GM19324 (cell line): ENCODE results near the gene CCDC88C.
A peak's percentile ranks its signal among the peaks of the same experiment; 100 is the strongest.

Experiments
- ATAC-seq: cut with Tn5 transposase; IDR thresholded peaks from one replicate; pipeline ENCODE4 v1.9.1; 2021; ENCODE audit warnings: mild to moderate bottlenecking, moderate library complexity; ENCODE audit not compliant: unreplicated experiment, low FRiP score

Gene CCDC88C

GRCh38 chr14:91332171-91332985 is 85.2 kb downstream of the CCDC88C start:
- no peak for ATAC-seq

GRCh38 chr14:91331721-91332120 is 85.9 kb downstream of the CCDC88C start:
- no peak for ATAC-seq

GRCh38 chr14:91330856-91331255 is 86.8 kb downstream of the CCDC88C start:
- no peak for ATAC-seq

GRCh38 chr14:91330096-91330696 is 87.4 kb downstream of the CCDC88C start:
- no peak for ATAC-seq

GRCh38 chr14:91329486-91330014 is 88.1 kb downstream of the CCDC88C start:
- ATAC-seq = no peak

GRCh38 chr14:91328313-91329050 is 89.1 kb downstream of the CCDC88C start:
- no peak for ATAC-seq

- ATAC-seq = no peak
These were observed 89.8 kb downstream of the CCDC88C start for GRCh38 chr14:91327661-91328312.

- ATAC-seq = no peak
These were observed 90.4 kb downstream of the CCDC88C start for GRCh38 chr14:91327250-91327595.

GRCh38 chr14:91326514-91327249 is 90.9 kb downstream of the CCDC88C start:
- no peak for ATAC-seq

- no peak for ATAC-seq
These were observed 92.7 kb downstream of the CCDC88C start for GRCh38 chr14:91324606-91325575.

- peak; percentile 74 for ATAC-seq
These were observed 93.7 kb downstream of the CCDC88C start for GRCh38 chr14:91323671-91324605.

- ATAC-seq = no peak
These were observed 94.6 kb downstream of the CCDC88C start for GRCh38 chr14:91323031-91323430.

GRCh38 chr14:91322623-91323022 is 95.0 kb downstream of the CCDC88C start:
- ATAC-seq = no peak

GRCh38 chr14:91321131-91321530 is 96.5 kb downstream of the CCDC88C start:
- no peak for ATAC-seq

- ATAC-seq = no peak
These were observed 97.4 kb downstream of the CCDC88C start for GRCh38 chr14:91320266-91320665.

- ATAC-seq = no peak
These were observed 98.7 kb downstream of the CCDC88C start for GRCh38 chr14:91318911-91319310.

GRCh38 chr14:91317381-91318308 is 100.0 kb downstream of the CCDC88C start:
- ATAC-seq = peak; percentile 49
